A549 (cell line): ENCODE measurements around the gene EPN3.

Experiments used
- TF ChIP-seq, protein P1 (sequence below): fragments of >200 bp; sonication (Bioruptor Twin); formaldehyde crosslinking; IDR thresholded peaks from 3 replicates; pipeline ENCODE4 v1.5.1; 2016
- TF ChIP-seq, protein P2 (sequence below): fragments of 450-650 bp; IDR thresholded peaks from 2 replicates; pipeline ENCODE4 v1.6.1; 2014; ENCODE audit warnings: antibody characterized with exemption

- TF ChIP-seq, protein P1, sequence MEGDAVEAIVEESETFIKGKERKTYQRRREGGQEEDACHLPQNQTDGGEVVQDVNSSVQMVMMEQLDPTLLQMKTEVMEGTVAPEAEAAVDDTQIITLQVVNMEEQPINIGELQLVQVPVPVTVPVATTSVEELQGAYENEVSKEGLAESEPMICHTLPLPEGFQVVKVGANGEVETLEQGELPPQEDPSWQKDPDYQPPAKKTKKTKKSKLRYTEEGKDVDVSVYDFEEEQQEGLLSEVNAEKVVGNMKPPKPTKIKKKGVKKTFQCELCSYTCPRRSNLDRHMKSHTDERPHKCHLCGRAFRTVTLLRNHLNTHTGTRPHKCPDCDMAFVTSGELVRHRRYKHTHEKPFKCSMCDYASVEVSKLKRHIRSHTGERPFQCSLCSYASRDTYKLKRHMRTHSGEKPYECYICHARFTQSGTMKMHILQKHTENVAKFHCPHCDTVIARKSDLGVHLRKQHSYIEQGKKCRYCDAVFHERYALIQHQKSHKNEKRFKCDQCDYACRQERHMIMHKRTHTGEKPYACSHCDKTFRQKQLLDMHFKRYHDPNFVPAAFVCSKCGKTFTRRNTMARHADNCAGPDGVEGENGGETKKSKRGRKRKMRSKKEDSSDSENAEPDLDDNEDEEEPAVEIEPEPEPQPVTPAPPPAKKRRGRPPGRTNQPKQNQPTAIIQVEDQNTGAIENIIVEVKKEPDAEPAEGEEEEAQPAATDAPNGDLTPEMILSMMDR, result no peak; the same call in 2 of the 3 replicates
- TF ChIP-seq, protein P2, sequence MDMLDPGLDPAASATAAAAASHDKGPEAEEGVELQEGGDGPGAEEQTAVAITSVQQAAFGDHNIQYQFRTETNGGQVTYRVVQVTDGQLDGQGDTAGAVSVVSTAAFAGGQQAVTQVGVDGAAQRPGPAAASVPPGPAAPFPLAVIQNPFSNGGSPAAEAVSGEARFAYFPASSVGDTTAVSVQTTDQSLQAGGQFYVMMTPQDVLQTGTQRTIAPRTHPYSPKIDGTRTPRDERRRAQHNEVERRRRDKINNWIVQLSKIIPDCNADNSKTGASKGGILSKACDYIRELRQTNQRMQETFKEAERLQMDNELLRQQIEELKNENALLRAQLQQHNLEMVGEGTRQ, result no peak
Observed at GRCh38 chr17:50508573-50509460, 23.7 kb upstream of the EPN3 start.
